ENCODE results near the gene KCNQ1OT1. TPM values are rescaled to one million over a fixed set of nuclear protein-coding genes. Genes with fewer than 3 reads are reported as not detected.

KCNQ1OT1 gene
- total RNA-seq, 1 donor from 2014 or later, result 2.0 TPM

- FAIRE-seq (no peak), DNase-seq (ENCODE audit: low spot score in 2 of 2) (no peak)
Observed at GRCh38 chr11:2657697-2658284, 42.0 kb downstream of the KCNQ1OT1 start.

GRCh38 chr11:2656859-2657258 is 42.9 kb downstream of the KCNQ1OT1 start:
- DNase-seq (ENCODE audit: low spot score in 2 of 2) (no peak), FAIRE-seq (no peak)

- DNase-seq (ENCODE audit: low spot score in 2 of 2) (no peak), FAIRE-seq (no peak)
Observed at GRCh38 chr11:2655834-2656622, 43.8 kb downstream of the KCNQ1OT1 start.

- DNase-seq (ENCODE audit: low spot score in 2 of 2) (no peak), FAIRE-seq (no peak)
Observed at GRCh38 chr11:2655016-2655719, 44.6 kb downstream of the KCNQ1OT1 start.

- no peak for FAIRE-seq
Observed at GRCh38 chr11:2653930-2654739, 45.7 kb downstream of the KCNQ1OT1 start.

GRCh38 chr11:2653198-2653551 is 46.6 kb downstream of the KCNQ1OT1 start:
- DNase-seq (ENCODE audit: low spot score in 2 of 2) (no peak), FAIRE-seq (no peak)

More at GRCh38 chr11:2653930-2654739, 45.7 kb downstream of the KCNQ1OT1 start:
- no peak for DNase-seq (ENCODE audit: low spot score in 2 of 2)

GRCh38 chr11:2652333-2653197 is 47.2 kb downstream of the KCNQ1OT1 start:
- FAIRE-seq, result no peak
- no peak for DNase-seq (ENCODE audit: low spot score in 2 of 2)

GRCh38 chr11:2651826-2652271 is 47.9 kb downstream of the KCNQ1OT1 start:
- DNase-seq (ENCODE audit: low spot score in 2 of 2), result no peak
- no peak for FAIRE-seq

- DNase-seq (ENCODE audit: low spot score in 2 of 2), result no peak
- no peak for FAIRE-seq
Observed at GRCh38 chr11:2651054-2651617, 48.7 kb downstream of the KCNQ1OT1 start.

- FAIRE-seq (no peak), DNase-seq (ENCODE audit: low spot score in 2 of 2) (no peak)
Observed at GRCh38 chr11:2650343-2650867, 49.4 kb downstream of the KCNQ1OT1 start.

- FAIRE-seq, result no peak
- DNase-seq (ENCODE audit: low spot score in 2 of 2), result no peak
Observed at GRCh38 chr11:2649848-2650247, 49.9 kb downstream of the KCNQ1OT1 start.

GRCh38 chr11:2649400-2649799 is 50.4 kb downstream of the KCNQ1OT1 start:
- no peak for DNase-seq (ENCODE audit: low spot score in 2 of 2)
- no peak for FAIRE-seq

- DNase-seq (ENCODE audit: low spot score in 2 of 2), result no peak
- FAIRE-seq, result no peak
Observed at GRCh38 chr11:2647953-2648352, 51.8 kb downstream of the KCNQ1OT1 start.

- FAIRE-seq, result no peak
Observed at GRCh38 chr11:2647167-2647566, 52.6 kb downstream of the KCNQ1OT1 start.

GRCh38 chr11:2645779-2646118 is 54.0 kb downstream of the KCNQ1OT1 start:
- FAIRE-seq, result no peak
- DNase-seq (ENCODE audit: low spot score in 2 of 2), result no peak

More at GRCh38 chr11:2647167-2647566, 52.6 kb downstream of the KCNQ1OT1 start:
- no peak for DNase-seq (ENCODE audit: low spot score in 2 of 2)

GRCh38 chr11:2644844-2645778 is 54.7 kb downstream of the KCNQ1OT1 start:
- FAIRE-seq, result no peak
- DNase-seq (ENCODE audit: low spot score in 2 of 2), result no peak

GRCh38 chr11:2643746-2644145 is 56.0 kb downstream of the KCNQ1OT1 start:
- FAIRE-seq (no peak), DNase-seq (ENCODE audit: low spot score in 2 of 2) (no peak)

GRCh38 chr11:2641623-2642022 is 58.2 kb downstream of the KCNQ1OT1 start:
- no peak for FAIRE-seq
- DNase-seq (ENCODE audit: low spot score in 2 of 2), result no peak

Data from frontal cortex (tissue), 4 donors.